Endothelial cell of umbilical vein (primary cell): Measurements from ENCODE around the gene CNDP2. TPM values are rescaled to one million over a fixed set of nuclear protein-coding genes. Genes with fewer than 3 reads are reported as not detected.

Experiments used
- BruUV-seq: library from RNA; stranded (reverse); fragments of 400-500 nt; replicated peaks from 2 replicates; lab custom pipeline; 2021; lab: Mats Ljungman, UMichigan
- CTCF ChIA-PET: fragments of 300-600, 350-600 bp; sonication (Branson Sonifier 250); formaldehyde crosslinking; loops from one replicate; lab custom pipeline; 2021; ENCODE audit warnings: antibody characterized with exemption, inconsistent platforms; lab: Charles Lee
- POLR2A ChIA-PET: fragments of 300-600, 350-600 bp; sonication (Branson Sonifier 250); formaldehyde crosslinking; loops from one replicate; lab custom pipeline; 2021; ENCODE audit warnings: antibody characterized with exemption, inconsistent platforms; lab: Charles Lee
- DNase-seq: peaks from one replicate; pipeline ENCODE4 v3.0.0-alpha.2; 2011; ENCODE audit warnings: low read depth, low spot score
- FAIRE-seq: peaks from 2 replicates; lab custom pipeline; 2011; peaks lifted over from hg19 to GRCh38; lab: Jason Lieb, UNC
- H2AFZ ChIP-seq: 2 replicates; pipeline ENCODE4 v1.6.0; 2012; ENCODE audit warnings: low read depth, low read length, control low read depth, inconsistent platforms
- H3K27ac ChIP-seq: 2 replicates; pipeline ENCODE4 v1.5.1; 2011; ENCODE audit warnings: low read depth, mild to moderate bottlenecking, control low read depth, low read length, moderate library complexity; ENCODE audit not compliant: insufficient read depth
- H3K27me3 ChIP-seq, 2 experiments: 2 replicates each; pipeline versions ENCODE4 v1.6.0 to v1.6.1; 2011; ENCODE audit warnings: low read length in 2 of 2, mixed read lengths in 1 of 2; ENCODE audit not compliant: control insufficient read depth in 2 of 2, insufficient read depth in 2 of 2
- H3K36me3 ChIP-seq, 2 experiments: 2 replicates in 1 of 2; 3 replicates in 1 of 2; pipeline ENCODE4 v1.5.1; 2011; ENCODE audit warnings: low read length in 2 of 2, mild to moderate bottlenecking in 1 of 2, moderate library complexity in 1 of 2; ENCODE audit not compliant: control insufficient read depth in 2 of 2, insufficient read depth in 2 of 2; ENCODE audit errors: extremely low read depth in 1 of 2
- H3K4me1 ChIP-seq: 3 replicates; pipeline ENCODE4 v1.5.1; 2011; ENCODE audit warnings: mild to moderate bottlenecking, low read length; ENCODE audit not compliant: control insufficient read depth, insufficient read depth; ENCODE audit errors: extremely low read depth
- H3K4me2 ChIP-seq: 2 replicates; pipeline ENCODE4 v1.6.1; 2011; ENCODE audit warnings: low read length, control low read depth, mixed read lengths; ENCODE audit not compliant: insufficient read depth
- H3K4me3 ChIP-seq, 3 experiments: fragments of 200-600 bp in 1 of 3; sonication (generic), shearing (Covaris generic) in 1 of 3; replicated peaks in 1 of 3; 2 replicates each; pipeline ENCODE4 v1.5.1; 2011 to 2016; ENCODE audit warnings: control low read depth in 3 of 3, low read length in 3 of 3, mild to moderate bottlenecking in 2 of 3, inconsistent platforms in 1 of 3, low read depth in 1 of 3, moderate library complexity in 1 of 3; ENCODE audit not compliant: insufficient read depth in 1 of 3
- H3K79me2 ChIP-seq: 2 replicates; pipeline ENCODE4 v1.6.0; 2012; ENCODE audit warnings: low read length, inconsistent platforms; ENCODE audit not compliant: control insufficient read depth, insufficient read depth
- H3K9ac ChIP-seq: replicated peaks from 2 replicates; pipeline ENCODE3; 2011; ENCODE audit warnings: low read length, control low read depth; ENCODE audit not compliant: insufficient read depth; ENCODE audit errors: extremely low read depth
- H3K9me1 ChIP-seq: replicated peaks from 3 replicates; pipeline ENCODE4 v1.6.0; 2011; ENCODE audit warnings: mild to moderate bottlenecking, low read length; ENCODE audit not compliant: control insufficient read depth, insufficient read depth; ENCODE audit errors: extremely low read depth
- H3K9me3 ChIP-seq: replicated peaks from 2 replicates; pipeline ENCODE4 v1.5.1; 2012; ENCODE audit warnings: low read length, inconsistent platforms; ENCODE audit not compliant: control insufficient read depth, insufficient read depth
- H4K20me1 ChIP-seq: replicated peaks from 2 replicates; pipeline ENCODE3; 2011; ENCODE audit warnings: mild to moderate bottlenecking, low read length; ENCODE audit not compliant: control insufficient read depth, insufficient read depth; ENCODE audit errors: extremely low read depth
- CTCF ChIP-seq, 2 donors: IDR thresholded peaks; 1 replicate in 1 of 2; 2 replicates in 1 of 2; pipeline ENCODE4 v1.5.1; 2011; ENCODE audit warnings: low read length in 2 of 2, mild to moderate bottlenecking in 2 of 2, moderate library complexity in 2 of 2, control low read depth in 1 of 2, inconsistent platforms in 1 of 2, low read depth in 1 of 2; ENCODE audit not compliant: insufficient read depth in 1 of 2; ENCODE audit errors: extremely low read depth in 1 of 2
- MYC ChIP-seq: IDR thresholded peaks from one replicate; pipeline ENCODE4 v1.6.1; 2011; ENCODE audit warnings: mild to moderate bottlenecking, low read depth, low read length
- POLR2A ChIP-seq: IDR thresholded peaks from 2 replicates; pipeline ENCODE4 v1.6.1; 2012; ENCODE audit warnings: low read depth, mild to moderate bottlenecking, control low read depth, low read length
- dilution Hi-C: fragments of 300-500 bp; cut with MboI; formaldehyde crosslinking; loops from one replicate; pipeline ENCODE4 v1.15.0; 2019; ENCODE audit warnings: low sequenced_read_pairs; ENCODE audit not compliant: extremely low pct_ligation_motif_present
- intact Hi-C: fragments of 100-400 bp; cut with micrococcal nuclease; formaldehyde crosslinking; loops from one replicate; pipeline ENCODE4 v1.10.0; 2022
- polyA plus RNA-seq, 4 experiments: library from polyadenylated mRNA; depleted of rRNA in 3 of 4; stranded (reverse) in 3 of 4; unstranded in 1 of 4; fragments of >200 nt; gene quantifications; 2 replicates each; pipeline versions ENCODE4 v1.2.1 to v1.2.3, GENCODE V29; 2011 to 2012; ENCODE audit warnings: missing spikeins in 1 of 4
- total RNA-seq: library from RNA; stranded (reverse); gene quantifications from 2 replicates; pipeline ENCODE4 v1.2.3, GENCODE V29; 2021

The CNDP2 gene
- total and polyA plus RNA-seq, 2 donors (not counting 3 experiments of a cell fraction or from before 2014, with no cell fraction given): 52.9 to 123 TPM

- no peak overlapping the region for H3K27ac ChIP-seq
- ChIA-PET POLR2A (no interaction called here), CTCF (interaction anchor here (1.7 kb wide), 1 partner anchor 11 kb away, joined by 10 read pairs; no protein-coding TSS in a partner anchor)
- H3K4me1 ChIP-seq: no peaks in the 10 kb centered on the region
- H3K79me2 ChIP-seq: no peaks in the 10 kb centered on the region
- dilution Hi-C loops: no loop called here
- H3K9me3 ChIP-seq: no peaks in the 10 kb centered on the region
- FAIRE-seq: no peak
- H3K9ac ChIP-seq: no peak overlapping the region
- intact Hi-C loops: no loop called here
- no peak overlapping the region for H3K4me2 ChIP-seq
- H2AFZ ChIP-seq: no peak overlapping the region
- no peaks in the 10 kb centered on the region for H4K20me1 ChIP-seq
- BruUV-seq: no TSS peak
- no peak for DNase-seq
- no peaks in the 10 kb centered on the region for H3K36me3 ChIP-seq
- TF ChIP-seq MYC (no peak), CTCF (IDR thresholded peaks at IDR 0.05; ENCODE audit: extremely low read depth in 1 of 2, insufficient read depth in 1 of 2, low read depth in 1 of 2, low read length in 2 of 2) (no peak), POLR2A (no peak)
- no peak overlapping the region for H3K4me3 ChIP-seq
- no peaks in the 10 kb centered on the region for H3K27me3 ChIP-seq
- no peaks in the 10 kb centered on the region for H3K9me1 ChIP-seq
Measured at GRCh38 chr18:74540652-74541421, 44.7 kb downstream of the CNDP2 start.
